ENCODE measurements around the gene SEMA6B.

The SEMA6B gene

DNA sequence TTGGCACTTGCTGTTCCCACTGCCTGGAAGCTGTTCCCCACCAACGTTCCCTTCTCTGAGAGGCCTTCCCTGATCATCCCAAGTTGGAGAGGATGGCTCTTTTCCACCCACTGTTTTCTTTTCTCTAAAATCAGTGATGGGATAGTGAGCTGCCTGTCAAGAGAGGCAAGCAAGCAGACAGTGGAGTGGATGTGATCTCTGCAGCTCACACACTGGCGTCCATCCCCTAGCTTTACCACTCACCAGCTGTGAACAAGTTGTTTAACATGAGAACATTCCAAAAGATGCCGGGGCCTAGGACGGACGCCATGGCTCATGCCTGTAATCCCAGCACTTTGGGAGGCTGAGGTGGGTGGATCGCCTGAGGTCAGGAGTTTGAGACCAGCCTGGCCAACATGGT is 28.0 kb upstream of the SEMA6B start:
- DNase-seq (ENCODE audit: low spot score): no peak

DNA sequence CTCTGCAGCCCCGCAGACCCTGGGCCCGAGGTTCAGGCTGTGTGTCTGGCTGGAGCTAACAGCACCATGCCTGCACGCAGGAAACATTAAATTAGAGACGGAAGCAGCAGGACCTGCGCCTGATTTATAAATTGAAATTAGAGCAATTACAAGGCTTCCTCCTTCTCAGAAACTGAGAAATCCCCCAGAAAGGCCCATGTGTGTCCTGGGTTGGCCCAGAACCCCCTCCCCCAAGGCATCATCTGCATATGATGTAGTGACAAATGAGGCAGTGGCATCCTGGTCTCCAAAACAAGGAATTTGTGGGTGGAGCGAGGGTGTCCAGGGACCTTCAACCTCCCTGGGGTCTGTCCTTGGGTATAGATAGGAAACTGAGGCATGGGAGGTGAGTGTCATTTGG is 27.2 kb upstream of the SEMA6B start:
- no peak for DNase-seq (ENCODE audit: low spot score)

DNA sequence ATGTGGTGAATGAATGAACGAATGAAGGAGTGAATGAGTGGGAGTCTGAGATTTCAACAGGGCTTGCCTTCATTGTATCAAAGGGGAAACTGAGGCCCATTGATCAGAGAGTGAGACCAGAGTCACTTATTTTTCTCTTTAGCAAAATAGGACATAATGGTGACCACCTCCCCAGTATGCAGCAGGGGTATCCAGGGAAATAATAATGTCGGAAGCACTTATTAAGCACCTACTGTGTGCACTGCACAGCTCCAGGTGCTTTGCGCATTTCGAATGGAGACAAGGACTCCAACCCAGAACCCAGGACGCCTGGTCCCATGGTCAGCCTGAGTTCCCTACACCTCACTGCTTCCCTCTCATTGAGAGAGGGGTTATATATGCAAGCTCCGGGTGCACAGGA is 26.8 kb upstream of the SEMA6B start:
- no peak for DNase-seq (ENCODE audit: low spot score)

DNA sequence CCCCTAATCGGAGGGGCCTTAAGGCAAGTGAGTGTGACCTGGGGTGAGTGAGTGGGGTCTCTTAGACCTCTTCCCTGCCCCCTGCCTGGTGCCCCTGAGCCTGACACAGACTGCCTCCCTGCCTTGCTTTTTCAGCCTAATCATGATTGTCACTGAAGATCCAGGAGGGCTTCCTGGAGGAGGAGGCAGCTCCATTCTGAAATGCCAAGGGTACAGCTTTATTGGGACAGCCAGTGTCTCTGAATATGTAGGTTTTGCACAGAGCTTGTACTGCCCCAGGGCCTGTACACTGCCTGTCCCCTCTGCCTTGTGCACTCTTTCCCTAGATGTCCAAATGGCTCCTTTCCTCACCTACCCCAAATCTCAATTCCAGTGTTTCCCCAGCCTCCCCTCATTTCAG is 26.1 kb upstream of the SEMA6B start:
- DNase-seq (ENCODE audit: low spot score): no peak

DNA sequence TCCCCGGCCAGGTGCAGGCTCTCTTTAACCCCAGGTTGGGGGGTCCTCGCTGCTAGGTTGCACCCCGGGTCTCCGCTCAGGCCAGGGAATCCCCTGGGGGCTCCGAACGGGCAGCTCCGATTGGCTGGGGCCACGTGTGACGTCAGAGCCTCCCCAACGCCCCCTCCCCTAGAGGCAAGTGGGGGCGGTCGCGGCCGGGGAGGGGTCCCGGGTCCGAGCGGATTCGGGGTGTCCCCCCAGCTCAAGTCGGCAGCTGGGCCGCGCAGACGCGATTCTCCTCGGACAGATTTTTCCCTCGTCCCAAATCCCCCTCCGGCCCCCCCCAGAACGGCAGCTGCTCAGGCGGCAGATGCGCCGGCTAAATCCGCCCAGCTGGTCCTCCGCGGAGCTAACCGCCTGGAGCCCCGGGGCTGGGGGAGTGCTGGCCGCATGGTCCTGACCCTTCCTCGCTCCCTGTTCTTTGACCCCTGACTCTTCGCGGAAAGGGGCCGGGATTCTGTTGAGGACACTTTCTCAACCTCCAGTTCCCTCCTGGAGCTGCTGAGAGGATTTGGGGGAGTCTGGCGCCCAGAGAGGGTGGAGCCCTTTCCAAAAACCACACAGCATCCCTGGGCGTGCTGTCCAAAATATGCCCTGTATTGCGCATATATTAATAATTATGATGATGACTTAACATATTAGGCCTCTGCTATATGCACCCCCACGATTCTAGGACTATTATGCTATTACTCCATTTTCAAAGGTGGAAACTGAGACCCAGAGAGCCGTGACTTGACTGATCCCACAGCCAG is 25.4 kb upstream of the SEMA6B start:
- no peak for DNase-seq (ENCODE audit: low spot score)

DNA sequence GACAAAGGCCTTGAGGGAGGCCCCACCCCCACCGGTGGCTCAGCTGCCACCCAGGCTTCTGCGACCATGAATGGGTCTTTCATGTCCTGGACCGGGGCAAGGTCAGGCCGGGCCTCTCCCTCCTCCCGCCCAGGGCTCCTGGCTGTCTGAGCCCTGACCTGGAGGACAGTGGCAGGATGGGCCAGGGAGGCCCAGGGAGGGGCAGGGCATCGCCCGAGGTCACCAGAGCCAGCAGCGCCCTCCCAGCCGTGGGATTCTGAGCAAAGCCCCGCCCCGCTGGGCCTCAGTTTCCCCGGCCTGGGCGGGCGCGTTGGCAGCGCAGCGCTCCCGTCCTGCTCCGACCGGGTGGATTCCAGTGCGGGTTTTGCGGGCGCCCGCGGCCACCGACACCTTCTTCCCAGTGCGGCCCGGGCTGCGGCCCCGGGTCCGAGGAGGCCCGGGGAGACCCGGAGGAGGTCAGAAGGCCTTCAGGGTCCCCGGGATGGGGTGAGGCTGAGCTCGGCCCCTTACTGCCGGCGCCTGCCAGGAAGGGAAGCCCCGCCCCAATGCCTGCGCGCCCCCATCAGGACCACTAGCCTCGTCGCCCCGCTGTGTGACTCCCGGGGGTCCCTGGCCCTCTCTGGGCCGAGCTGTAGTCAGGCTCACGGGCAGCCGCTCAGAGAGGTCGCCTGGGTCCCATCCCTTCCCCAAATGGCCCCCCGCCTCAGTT is 24.6 kb upstream of the SEMA6B start:
- DNase-seq (ENCODE audit: low spot score): peak; percentile 66

DNA sequence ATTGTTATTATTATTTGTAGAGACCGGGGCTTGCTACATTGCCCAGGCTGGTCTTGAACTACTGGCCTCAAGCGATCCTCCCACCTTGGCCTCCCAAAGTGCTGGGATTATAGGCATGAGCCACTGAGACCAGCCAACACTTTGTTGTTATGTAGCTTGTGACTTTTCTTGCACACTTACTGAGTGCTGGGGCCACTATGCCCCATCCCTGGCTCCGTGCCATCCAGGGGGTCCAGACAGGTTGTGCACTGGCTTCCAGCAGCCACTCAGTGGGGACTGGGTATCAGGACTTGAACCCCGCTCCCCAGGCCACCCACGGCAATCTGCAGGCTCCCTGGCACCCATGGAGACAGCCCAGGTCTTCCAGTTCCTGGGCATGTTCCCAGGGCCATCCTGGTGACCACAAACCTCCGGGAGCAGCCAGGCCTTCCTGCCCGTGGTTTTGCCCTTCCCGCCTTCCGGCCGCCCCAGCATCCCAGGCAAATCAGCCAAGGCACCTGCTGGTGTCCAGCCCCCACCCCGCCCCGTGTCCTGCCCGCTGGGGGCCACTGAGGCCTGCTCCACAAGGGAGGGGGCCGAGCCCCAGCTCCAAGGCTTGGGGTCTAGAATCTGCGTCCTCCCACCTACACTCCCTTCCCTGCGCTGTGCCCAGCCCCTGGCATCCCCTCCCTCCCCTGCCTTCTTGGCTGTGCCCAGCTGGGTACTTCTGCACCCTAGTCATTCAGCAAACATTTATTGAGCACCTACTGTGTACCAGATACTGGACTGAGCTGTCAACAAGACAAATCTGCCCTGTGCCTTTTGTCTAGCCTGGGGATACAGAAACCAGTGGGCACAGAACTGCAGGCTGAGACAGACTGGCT is 23.7 kb upstream of the SEMA6B start:
- DNase-seq (ENCODE audit: low spot score): peak; percentile 87

DNA sequence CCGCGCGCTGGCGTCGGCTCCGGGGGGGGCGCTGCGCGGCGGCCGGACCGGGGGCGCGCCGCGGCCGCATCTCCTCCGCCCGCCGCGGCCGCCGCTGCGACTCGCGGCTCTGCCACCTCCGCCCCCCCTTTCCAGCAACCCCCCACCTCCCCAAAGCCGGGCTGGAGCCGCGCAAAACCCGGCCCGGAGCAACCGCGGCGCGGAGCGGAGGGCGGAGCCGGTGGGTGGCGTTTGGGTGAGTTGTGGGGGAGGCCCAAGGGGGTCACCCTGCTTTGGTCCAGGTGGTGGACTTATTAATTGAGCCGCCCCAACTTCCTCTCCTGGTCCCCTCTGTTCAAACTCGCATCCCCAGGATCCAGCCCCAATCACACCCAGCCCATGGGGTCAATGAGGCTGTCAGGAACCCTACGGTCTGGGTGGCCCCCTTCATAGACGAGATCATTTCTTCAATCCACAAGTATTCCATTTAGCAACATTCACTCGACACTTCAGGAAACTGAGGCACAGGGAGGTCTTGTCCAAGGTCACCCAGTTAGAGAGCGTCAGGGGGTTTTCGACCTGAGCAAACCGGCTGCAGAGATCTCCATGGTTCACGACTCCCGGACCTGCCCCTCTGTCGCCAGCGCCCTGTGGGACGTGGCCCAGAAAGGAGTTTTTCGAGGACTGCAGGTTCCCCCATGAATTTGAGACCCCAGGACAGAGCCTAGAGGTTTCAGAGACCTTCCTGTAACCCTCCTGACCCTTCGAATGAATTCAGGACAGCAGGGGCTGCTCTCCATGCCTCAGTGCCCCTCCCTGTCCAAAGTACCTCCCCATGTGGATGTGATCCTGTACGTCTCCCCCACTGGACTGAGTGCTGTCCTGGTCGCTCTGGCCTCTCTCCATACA is 22.4 kb upstream of the SEMA6B start:
- no peak for DNase-seq (ENCODE audit: low spot score)

DNA sequence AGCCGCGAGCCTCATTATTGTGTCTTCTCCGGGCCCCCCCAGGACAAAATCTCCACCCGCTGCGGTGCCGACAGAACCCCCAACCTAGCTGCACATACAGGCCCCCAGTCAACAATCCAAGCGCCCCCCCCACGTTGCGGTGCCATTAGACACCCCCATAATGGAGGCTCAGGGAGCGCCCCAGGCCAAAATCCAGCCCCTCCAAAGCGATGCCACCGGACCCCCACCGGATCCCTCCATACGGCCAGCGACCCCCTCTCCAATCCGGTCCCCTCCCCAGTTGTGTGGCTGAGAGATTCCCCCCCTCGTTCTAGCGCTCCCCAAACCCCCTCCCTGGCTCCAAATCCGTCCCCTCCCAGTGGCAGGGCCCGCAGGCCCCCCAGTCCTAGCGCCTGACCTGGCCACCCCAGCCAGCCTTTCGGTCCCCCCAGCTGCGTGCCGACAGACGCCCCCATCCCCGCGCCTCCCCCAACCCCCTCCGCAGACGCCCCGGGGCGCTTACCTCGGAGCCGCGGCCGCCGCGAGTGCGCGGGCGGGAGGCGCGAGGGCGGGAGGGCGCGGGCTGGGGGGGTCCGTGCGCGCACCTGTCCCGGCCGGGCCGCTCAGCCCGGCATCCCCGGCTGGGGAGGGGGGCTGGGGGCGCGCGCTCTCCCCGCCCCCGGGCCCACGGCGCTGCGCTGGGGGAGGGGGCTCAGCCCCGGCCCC is 21.6 kb upstream of the SEMA6B start:
- DNase-seq (ENCODE audit: low spot score): no peak

DNA sequence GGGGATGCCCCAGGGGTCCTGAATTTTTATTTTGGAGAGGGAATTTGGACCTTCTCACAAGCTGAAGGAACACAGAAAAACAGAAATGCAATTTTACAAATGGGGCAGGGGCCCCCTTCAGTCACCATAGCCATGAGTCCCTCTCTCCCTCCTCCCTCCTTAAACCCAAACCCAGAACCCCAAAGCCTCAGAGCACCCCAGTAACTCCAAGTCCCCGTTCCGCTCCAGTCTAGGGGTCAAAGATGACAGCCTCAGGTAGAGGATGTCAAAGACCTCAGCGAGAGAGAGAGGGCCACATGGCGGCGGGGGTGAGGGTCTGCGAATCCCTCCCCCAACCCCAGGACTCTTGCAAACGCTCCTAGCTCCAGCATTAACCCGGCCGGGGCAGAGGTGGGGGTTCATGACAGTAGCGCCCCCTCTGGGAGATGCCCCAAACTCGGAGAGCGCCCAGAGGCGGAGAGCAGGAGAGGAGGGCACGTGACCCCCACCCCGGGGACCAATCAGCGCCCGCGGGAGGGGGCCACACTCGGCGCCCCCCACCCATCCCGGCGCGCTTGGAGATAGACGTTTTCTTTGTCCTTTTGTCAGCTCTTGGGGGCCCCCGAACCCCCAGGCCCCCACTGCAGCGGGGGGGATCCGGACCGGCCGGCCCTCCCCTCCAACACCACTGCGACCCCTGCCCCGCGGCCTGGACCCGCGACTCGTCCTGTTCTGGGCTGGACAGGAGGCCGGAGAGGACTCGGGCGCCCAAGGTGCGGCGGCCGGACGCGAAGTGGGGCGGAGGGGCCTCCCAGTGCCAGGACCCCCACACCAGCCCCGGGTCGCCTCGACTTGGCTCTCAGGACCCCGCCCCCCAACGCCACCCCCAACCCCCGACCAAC is 20.8 kb upstream of the SEMA6B start:
- no peak for DNase-seq (ENCODE audit: low spot score)

DNA sequence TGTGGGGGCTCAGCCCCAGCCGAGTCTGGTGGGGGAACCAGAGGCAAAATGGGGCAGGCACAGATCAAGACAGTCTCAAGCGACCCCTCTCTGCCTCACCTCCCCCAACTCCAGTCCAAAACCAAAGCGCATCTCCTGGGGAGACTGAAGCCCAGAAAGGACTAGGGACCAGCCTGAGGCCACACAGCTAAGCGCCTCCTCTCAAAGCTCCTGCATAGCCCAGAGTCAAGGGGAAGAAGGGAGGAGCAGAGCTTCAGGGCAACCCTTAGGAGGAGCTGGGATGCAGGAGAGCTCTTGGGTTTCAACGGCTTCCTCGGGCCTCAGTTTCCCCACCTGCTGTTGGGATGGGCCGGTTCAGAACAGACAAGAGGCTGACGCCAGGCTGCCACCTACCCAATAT is 19.9 kb upstream of the SEMA6B start:
- DNase-seq (ENCODE audit: low spot score): no peak

DNA sequence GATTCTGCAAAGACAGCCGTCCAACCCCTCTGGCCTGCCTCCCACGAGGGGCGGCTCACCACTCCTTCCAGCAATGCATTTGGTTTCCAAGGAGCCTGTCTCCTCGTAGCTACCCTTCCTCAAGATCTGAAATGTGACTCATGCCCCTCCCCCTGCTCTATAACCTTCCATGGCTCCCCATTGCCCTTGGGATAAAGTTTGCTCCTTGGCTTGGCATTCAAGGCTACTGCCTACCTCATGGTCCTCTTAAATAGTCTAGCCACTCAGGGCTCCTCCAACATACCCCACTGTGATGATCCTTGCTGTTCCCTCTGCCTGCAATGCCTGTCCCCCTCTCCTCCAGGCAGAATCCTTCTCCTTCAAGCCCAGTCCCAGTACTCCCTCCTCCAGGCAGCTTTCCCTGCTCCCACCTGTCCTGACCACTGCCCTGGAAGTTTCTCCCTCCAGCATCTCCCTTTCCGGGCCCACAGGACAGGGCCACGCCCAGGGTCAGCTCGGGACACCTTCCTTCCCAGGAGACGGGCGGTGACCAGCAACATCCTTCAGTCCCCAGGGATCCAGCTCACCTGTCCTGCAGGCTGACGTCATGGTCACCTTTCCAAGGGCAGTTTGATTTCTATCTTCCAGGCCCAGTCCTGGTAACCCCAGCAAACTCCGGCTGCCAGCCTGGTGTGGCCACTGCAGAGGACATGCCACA is 19.2 kb upstream of the SEMA6B start:
- no peak for DNase-seq (ENCODE audit: low spot score)

DNA sequence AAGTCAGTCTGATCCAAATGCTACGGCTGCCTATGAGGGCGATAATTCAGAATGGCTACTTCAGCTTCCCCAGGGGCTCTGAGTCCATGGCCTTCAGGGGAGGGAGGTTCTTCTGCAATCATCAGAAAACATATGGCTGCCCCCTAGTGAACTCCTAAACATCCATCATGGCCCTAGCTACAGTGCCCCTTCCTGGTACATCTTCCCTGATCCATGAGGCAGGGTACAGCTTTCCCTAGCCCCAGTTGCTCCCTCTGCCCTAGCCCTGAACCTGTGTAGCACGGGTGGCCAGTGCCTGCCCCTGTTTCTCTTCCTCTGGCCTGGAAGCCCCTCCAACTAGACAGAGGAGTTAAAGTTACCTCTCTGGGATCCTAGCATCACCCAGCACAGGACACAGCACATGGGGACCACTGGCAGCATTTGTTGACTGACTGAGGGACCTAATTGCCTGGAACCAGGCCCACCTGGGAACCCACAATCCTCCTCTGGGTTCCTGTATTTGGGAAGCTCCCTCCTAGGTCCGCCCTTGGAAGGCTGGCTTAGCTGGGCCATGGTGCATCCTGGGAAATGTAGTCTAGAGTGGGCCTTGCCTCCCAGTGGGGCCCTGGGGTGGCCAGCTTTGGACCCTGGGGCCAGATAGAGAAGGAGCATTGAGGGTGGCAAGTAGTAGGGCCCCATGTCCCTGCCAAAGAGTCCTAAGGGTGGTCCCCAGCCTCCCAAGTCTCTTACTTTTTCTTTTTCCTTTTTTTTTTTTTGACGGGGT is 17.7 kb upstream of the SEMA6B start:
- DNase-seq (ENCODE audit: low spot score): no peak

DNA sequence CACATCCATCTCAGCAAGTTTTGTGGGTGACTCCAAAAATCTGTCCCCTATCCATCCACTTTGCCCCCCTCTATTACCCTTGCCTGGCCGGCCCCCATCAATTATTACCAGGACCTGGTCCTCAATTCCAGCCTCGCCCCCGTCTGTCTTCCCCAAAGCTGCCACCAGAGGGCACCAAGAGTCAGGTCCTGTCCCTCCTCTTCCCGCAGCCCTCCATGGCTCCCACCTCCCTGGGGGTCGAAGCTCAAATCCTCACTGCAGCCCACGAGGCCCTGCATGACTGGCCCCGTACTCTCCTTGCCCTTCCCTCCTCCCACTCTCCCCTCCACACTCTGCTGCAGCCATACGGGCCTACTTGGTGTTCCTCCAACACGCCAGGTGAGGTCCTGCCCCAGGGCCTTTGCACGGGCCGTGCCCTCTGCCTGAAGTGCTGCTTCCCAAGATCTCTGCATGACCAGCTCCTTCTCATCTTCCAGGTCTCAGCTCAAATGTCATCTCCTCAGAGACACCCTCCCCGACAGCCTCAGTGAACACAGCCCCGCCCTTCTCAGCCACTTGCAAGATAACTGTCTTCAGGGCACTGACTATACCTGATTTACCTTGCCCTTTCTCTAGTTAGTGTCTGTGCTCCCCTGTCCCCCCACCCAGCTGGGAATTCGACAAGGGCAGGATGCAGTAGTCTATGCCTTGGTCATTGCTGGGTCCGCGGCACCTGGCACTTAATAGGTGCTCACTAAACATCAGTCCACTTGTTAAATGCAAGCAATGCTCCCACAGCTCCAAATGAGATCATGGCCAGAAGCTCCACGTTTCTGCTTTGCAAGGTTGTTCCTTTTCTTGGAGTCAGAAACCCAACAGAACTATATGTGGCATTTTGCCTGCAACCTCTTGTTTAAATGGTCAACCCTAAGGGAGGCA is 16.8 kb upstream of the SEMA6B start:
- DNase-seq (ENCODE audit: low spot score): no peak

DNA sequence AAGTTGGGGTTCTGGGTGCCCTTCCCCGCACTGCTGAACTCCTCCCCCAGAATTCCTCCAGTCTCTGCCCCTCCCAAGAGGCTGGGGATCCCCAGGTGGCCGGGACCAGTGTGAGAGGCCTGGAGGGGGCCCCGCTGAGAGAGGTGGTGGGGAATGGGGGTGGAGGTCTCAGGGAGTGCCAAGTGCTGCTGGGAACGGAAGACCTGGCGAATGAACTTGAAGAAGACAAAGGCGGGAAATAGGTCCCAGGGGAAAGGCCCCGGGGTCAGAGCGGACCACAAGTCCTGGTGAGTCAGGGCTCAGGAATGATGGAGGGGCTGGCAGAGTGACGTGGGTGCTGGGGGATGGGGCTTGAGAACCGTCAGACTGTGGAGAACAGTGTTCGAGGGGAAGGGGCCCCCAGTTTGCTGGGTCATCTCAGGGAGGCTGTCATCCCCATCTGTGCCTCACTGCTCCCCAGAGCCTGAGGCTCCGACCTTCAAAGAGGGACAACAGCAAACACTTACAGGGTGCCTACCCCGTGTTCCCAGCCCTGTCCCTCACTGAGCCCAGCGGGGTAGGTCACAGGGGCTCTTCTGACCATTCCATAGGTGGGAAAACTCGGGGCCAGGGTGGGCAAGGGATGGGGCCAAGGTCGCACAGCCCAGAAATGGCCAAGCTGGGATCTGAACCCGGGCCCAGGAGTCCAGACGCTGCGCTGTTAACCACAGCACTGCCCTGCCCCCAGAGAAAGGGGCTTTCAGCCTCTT is 16.0 kb upstream of the SEMA6B start:
- DNase-seq (ENCODE audit: low spot score): peak; percentile 83

DNA sequence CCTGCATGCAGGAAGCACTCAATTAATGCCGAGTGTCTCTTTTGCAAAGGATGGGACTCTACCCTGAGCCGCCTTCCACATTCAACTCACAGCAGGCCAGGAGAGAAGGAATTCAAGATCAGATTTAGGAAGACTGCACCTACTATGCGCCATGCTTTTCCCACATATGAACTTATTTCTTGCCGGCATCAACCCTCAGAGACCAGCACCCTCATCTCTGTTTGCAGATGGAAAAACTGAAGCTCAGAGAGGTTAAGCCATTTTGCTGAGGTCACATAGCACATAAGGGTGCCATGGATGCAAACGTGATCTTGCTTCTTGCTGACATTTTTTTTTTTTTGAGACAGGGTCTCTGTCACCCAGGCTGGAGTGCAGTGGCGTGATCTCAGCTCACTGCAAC is 14.2 kb upstream of the SEMA6B start:
- DNase-seq (ENCODE audit: low spot score): no peak

Data from SW480 (cell line).